K562 (cell line): ENCODE results near the gene TMEM107. TPM values are rescaled to one million over a fixed set of nuclear protein-coding genes. Genes with fewer than 3 reads are reported as not detected.

Experiments used
- CCAR2 ChIP-seq: fragments of 200-400 bp; formaldehyde crosslinking; IDR thresholded peaks from 2 replicates; pipeline ENCODE4 v1.6.1; 2017; ENCODE audit warnings: mild to moderate bottlenecking, low read depth, low read length
- ETV1 ChIP-seq: fragments of 450-650 bp; conservative IDR thresholded peaks from 2 replicates; pipeline ENCODE4 v1.6.1; 2016; ENCODE audit warnings: missing genetic modification characterization, control low read depth, low read depth, missing compliant biosample characterization
- FIP1L1 ChIP-seq: fragments of 200-400 bp; formaldehyde crosslinking; IDR thresholded peaks from 2 replicates; pipeline ENCODE4 v1.6.1; 2018; ENCODE audit warnings: mild to moderate bottlenecking, low read depth, low read length; ENCODE audit not compliant: poor library complexity, severe bottlenecking
- HLTF ChIP-seq: fragments of 450-650 bp; IDR thresholded peaks from 2 replicates; pipeline ENCODE4 v1.6.1; 2016
- HNRNPH1 ChIP-seq: fragments of 200-400 bp; formaldehyde crosslinking; optimal IDR thresholded peaks from 2 replicates; pipeline ENCODE3; 2017; ENCODE audit warnings: low read depth, mild to moderate bottlenecking, low read length, moderate library complexity
- MCM5 ChIP-seq: fragments of 450-650 bp; IDR thresholded peaks from 2 replicates; pipeline ENCODE4 v1.6.1; 2016; ENCODE audit warnings: low read depth
- MED1 ChIP-seq: sonication (generic); formaldehyde crosslinking; IDR thresholded peaks from 2 replicates; pipeline ENCODE4 v1.8.1; 2023; ENCODE audit warnings: missing genetic modification reagents, borderline replicate concordance
- PHF8 ChIP-seq: fragments of 200-600 bp; sonication (generic); IDR thresholded peaks from 2 replicates; pipeline ENCODE4 v1.6.1; 2012; ENCODE audit warnings: mixed run types, mild to moderate bottlenecking, inconsistent platforms, low read length, moderate library complexity, borderline replicate concordance
- SIN3A ChIP-seq, 2 experiments: fragments of 150-350 bp in 1 of 2; IDR thresholded peaks; 2 replicates each; pipeline ENCODE4 v1.6.1; 2011 to 2016; ENCODE audit warnings: borderline replicate concordance in 2 of 2, low read depth in 2 of 2, low read length in 2 of 2, mild to moderate bottlenecking in 2 of 2, moderate library complexity in 2 of 2; ENCODE audit not compliant: control insufficient read depth in 1 of 2
- SUPT5H ChIP-seq: fragments of 450-650 bp; IDR thresholded peaks from 2 replicates; pipeline ENCODE4 v1.6.1; 2016
- TARDBP ChIP-seq: fragments of 450-650 bp; IDR thresholded peaks from 2 replicates; pipeline ENCODE4 v1.6.1; 2016
- ZNF197 ChIP-seq: fragments of 200-800 bp; sonication (Bioruptor generic); IDR thresholded peaks from 2 replicates; pipeline ENCODE4 v1.6.1; 2016; ENCODE audit warnings: low read depth, missing genetic modification characterization, missing compliant biosample characterization
- ZNF764 ChIP-seq: fragments of 250-450 bp; sonication (Bioruptor Pico); IDR thresholded peaks from 2 replicates; pipeline ENCODE4 v1.4.0; 2020; ENCODE audit warnings: low read depth, mild to moderate bottlenecking, moderate library complexity
- ZNF830 ChIP-seq: fragments of 250-450 bp; sonication (Bioruptor Pico); IDR thresholded peaks from 2 replicates; pipeline ENCODE4 v1.5.0; 2021; ENCODE audit warnings: mild to moderate bottlenecking
- polyA plus RNA-seq, 8 experiments: library from polyadenylated mRNA; depleted of rRNA in 4 of 8; stranded (reverse) in 5 of 8; unstranded in 3 of 8; fragments of >200 nt; fragmentation: Nextera tagmentation in 2 of 8; fragmentation: Illumina TruSeq in 1 of 8; extraction: Ambion mirVana in 2 of 8; extraction: Trizol in 1 of 8; gene quantifications; 2 replicates each; pipeline versions ENCODE4 v1.2.1 to v1.2.3, GENCODE V29; 2011 to 2014; ENCODE audit warnings: inconsistent platforms in 1 of 8, missing spikeins in 1 of 8
- total RNA-seq, 7 experiments: library from RNA; depleted of rRNA in 6 of 7; stranded (reverse); fragments of >200 nt in 6 of 7; fragmentation: Illumina TruSeq in 2 of 7; extraction: Trizol in 2 of 7; gene quantifications; 2 replicates each; pipeline versions ENCODE4 v1.2.1 to v1.2.3, GENCODE V29; 2011 to 2021; ENCODE audit warnings: low replicate concordance in 1 of 7
- TF ChIP-seq, protein P1 (sequence below), 2 experiments: fragments of 250-450 bp in 1 of 2; fragments of 450-650 bp in 1 of 2; sonication (Bioruptor Pico) in 1 of 2; IDR thresholded peaks; 2 replicates each; pipeline versions ENCODE4 v1.6.1 to v1.8.0; 2016 to 2021; ENCODE audit warnings: mild to moderate bottlenecking in 2 of 2, moderate library complexity in 2 of 2, missing compliant biosample characterization in 1 of 2, missing genetic modification characterization in 1 of 2
- TF ChIP-seq, protein P2 (sequence below): fragments of 250-450 bp; sonication (Bioruptor Pico); IDR thresholded peaks from 2 replicates; pipeline ENCODE4 v1.8.0; 2022; ENCODE audit warnings: moderate library complexity, mild to moderate bottlenecking, inconsistent platforms
- TF ChIP-seq, protein P3 (sequence below): sonication (generic); formaldehyde crosslinking; IDR thresholded peaks from 2 replicates; pipeline ENCODE4 v1.5.0; 2020; ENCODE audit warnings: missing genetic modification reagents
- TF ChIP-seq, protein P4 (sequence below): fragments of 450-650 bp; formaldehyde crosslinking; conservative IDR thresholded peaks from 2 replicates; pipeline ENCODE4 v1.4.0; 2022; ENCODE audit warnings: mild to moderate bottlenecking, missing genetic modification characterization
- TF ChIP-seq, protein P5 (sequence below): fragments of 250-450 bp; sonication (Bioruptor Pico); IDR thresholded peaks from 2 replicates; pipeline ENCODE4 v1.8.0; 2022; ENCODE audit warnings: moderate library complexity, mild to moderate bottlenecking, inconsistent platforms
- TF ChIP-seq, protein P6 (sequence below): sonication (generic); formaldehyde crosslinking; IDR thresholded peaks from 2 replicates; pipeline ENCODE4 v1.8.1; 2022; ENCODE audit warnings: missing genetic modification reagents

The TMEM107 gene
- total and polyA plus RNA-seq, 9 of the 15 experiments (the other 6 are each of a cell fraction or from before 2014, with no cell fraction given) = 7.1 to 26.2 (median 16.9) TPM

DNA sequence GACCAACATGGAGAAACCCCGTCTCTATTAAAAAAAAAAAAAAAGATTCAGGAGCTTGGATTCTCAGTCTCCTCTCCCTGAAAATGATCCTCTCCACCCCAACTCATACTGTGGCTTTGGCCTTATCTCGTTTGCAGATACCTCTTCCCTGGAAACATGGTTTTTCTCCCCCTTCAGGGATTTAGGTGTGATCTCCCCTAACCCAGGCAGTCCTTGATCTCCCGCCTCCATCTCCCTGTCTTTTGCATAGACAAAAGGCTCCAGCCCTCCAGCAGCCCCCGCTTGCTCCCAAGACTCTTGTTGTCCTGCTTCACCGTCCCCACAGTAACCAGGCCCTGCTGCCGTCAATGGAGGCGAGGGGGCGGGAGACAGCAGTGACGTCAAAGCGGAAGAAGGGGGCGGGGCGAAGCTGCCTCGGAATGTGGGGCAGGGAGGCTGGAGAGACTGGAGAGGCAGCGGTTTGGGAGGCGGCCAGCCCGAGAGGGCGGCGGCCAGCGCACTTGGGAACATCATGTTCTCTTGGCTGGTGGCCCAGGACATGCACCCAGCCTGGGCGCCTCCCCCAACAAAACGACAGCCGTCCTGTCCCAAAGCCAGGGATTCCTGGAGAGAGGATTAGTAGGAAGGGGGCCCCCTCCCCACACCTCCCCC is 22.1 kb downstream of the TMEM107 start (continued):
- TF ChIP-seq HNRNPH1 (no peak), ZNF830 (no peak), CCAR2 (no peak), ETV1 (tag) (peak; percentile 48), SUPT5H (no peak), PHF8 (peak; percentile 30; the same call in 1 of the 2 replicates), ZNF197 (CRISPR knock-in tag) (no peak), MED1 (CRISPR knock-in tag) (no peak), ZNF764 (CRISPR knock-in tag) (no peak), TARDBP (no peak), FIP1L1 (no peak), HLTF (no peak), SIN3A (IDR thresholded peaks at IDR 0.05; ENCODE audit: borderline replicate concordance in 2 of 2, control insufficient read depth in 1 of 2, low read depth in 2 of 2, low read length in 2 of 2) (peak in 1 of 2 experiments; percentile 48; a peak in 1 of 4 replicates), MCM5 (no peak)
- TF ChIP-seq, protein P1, sequence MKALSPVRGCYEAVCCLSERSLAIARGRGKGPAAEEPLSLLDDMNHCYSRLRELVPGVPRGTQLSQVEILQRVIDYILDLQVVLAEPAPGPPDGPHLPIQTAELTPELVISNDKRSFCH (CRISPR knock-in tag; IDR thresholded peaks at IDR 0.05) = no peak
- TF ChIP-seq, protein P1 (tag; IDR thresholded peaks at IDR 0.05) = no peak
- TF ChIP-seq, protein P2, sequence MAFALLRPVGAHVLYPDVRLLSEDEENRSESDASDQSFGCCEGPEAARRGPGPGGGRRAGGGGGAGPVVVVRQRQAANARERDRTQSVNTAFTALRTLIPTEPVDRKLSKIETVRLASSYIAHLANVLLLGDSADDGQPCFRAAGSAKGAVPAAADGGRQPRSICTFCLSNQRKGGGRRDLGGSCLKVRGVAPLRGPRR = no peak
- TF ChIP-seq, protein P3, sequence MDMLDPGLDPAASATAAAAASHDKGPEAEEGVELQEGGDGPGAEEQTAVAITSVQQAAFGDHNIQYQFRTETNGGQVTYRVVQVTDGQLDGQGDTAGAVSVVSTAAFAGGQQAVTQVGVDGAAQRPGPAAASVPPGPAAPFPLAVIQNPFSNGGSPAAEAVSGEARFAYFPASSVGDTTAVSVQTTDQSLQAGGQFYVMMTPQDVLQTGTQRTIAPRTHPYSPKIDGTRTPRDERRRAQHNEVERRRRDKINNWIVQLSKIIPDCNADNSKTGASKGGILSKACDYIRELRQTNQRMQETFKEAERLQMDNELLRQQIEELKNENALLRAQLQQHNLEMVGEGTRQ (CRISPR knock-in tag) = no peak
- TF ChIP-seq, protein P4, sequence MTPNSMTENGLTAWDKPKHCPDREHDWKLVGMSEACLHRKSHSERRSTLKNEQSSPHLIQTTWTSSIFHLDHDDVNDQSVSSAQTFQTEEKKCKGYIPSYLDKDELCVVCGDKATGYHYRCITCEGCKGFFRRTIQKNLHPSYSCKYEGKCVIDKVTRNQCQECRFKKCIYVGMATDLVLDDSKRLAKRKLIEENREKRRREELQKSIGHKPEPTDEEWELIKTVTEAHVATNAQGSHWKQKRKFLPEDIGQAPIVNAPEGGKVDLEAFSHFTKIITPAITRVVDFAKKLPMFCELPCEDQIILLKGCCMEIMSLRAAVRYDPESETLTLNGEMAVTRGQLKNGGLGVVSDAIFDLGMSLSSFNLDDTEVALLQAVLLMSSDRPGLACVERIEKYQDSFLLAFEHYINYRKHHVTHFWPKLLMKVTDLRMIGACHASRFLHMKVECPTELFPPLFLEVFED (CRISPR knock-in tag) = no peak
- TF ChIP-seq, protein P5, sequence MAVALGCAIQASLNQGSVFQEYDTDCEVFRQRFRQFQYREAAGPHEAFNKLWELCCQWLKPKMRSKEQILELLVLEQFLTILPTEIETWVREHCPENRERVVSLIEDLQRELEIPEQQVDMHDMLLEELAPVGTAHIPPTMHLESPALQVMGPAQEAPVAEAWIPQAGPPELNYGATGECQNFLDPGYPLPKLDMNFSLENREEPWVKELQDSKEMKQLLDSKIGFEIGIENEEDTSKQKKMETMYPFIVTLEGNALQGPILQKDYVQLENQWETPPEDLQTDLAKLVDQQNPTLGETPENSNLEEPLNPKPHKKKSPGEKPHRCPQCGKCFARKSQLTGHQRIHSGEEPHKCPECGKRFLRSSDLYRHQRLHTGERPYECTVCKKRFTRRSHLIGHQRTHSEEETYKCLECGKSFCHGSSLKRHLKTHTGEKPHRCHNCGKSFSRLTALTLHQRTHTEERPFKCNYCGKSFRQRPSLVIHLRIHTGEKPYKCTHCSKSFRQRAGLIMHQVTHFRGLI (CRISPR knock-in tag) = no peak
- TF ChIP-seq, protein P6, sequence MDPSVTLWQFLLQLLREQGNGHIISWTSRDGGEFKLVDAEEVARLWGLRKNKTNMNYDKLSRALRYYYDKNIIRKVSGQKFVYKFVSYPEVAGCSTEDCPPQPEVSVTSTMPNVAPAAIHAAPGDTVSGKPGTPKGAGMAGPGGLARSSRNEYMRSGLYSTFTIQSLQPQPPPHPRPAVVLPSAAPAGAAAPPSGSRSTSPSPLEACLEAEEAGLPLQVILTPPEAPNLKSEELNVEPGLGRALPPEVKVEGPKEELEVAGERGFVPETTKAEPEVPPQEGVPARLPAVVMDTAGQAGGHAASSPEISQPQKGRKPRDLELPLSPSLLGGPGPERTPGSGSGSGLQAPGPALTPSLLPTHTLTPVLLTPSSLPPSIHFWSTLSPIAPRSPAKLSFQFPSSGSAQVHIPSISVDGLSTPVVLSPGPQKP (CRISPR knock-in tag) = no peak
